ENCODE results near the gene PHLDB3.

The PHLDB3 gene

GRCh38 chr19:43425567-43426392 is 78.8 kb downstream of the PHLDB3 start:
- Histone ChIP-seq H3K27ac (no peak overlapping the region), H3K4me3 (ENCODE audit: low read depth, low read length) (no peak overlapping the region)
- DNase-seq, result no peak

More at GRCh38 chr19:43425567-43426392, 78.8 kb downstream of the PHLDB3 start:
- H3K27me3 ChIP-seq (ENCODE audit: insufficient read depth, low read depth, severe bottlenecking), result no peaks in the 10 kb centered on the region
- no peaks in the 10 kb centered on the region for H3K9me3 ChIP-seq (ENCODE audit: severe bottlenecking)
- peak; percentile 50 for TF ChIP-seq CTCF (IDR thresholded peaks at IDR 0.05; ENCODE audit: low read depth, low read length)
- no peaks in the 10 kb centered on the region for H3K36me3 ChIP-seq
